DMS153 (cell line): ENCODE results near the gene FAM25C.
"Not testable (repeated sequence)": the region's sequence is repeated elsewhere in the genome, so short reads cannot be mapped to it uniquely, and the experiment has no call there.

Experiments
- DNase-seq: peaks from one replicate; lab custom pipeline; 2025; lab: John Stamatoyannopoulos, UW

FAM25C gene

DNA sequence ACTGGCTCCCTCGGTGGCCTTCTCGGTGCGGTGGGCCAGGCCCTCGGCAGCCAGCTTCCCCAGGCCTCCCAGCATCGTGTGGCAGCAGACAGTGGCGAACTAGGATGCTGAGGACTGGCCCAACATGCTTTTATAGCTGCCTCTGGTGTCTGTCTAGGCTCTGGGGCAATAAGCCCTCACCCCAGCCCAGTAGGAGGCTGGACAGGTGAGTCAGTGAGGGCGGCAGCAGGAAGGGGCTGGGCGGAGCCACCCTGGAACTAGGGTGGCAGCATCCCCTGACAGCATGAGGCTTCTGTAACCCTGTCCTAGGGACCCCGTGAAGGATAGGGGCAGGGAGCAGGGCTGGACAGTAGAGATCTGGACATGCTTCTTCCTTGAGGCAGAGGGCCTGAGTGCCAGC is at the start of gene FAM25C:
TSS of gene FAM25C (minus strand) at position 101 of the 400 bp plus-strand sequence. CDS start at position 75, 26 bp downstream.
- not testable (repeated sequence) for DNase-seq

DNA sequence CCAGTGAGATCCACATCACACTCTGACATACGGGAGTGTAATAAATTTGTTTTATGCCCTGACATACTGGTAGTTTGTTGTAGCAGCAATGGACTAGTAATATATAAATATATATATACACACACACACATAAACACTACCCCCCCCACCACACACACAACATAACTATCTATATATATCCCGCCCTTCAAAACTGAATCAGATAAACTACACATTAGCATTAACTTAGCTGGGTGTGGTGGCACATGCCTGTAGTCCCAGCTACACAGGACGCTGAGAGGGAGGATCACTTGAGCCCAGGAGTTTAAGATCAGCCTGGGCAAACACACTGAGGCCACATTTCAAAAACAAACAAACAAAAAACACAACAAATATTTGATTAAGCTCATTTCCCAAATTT is 45.0 kb upstream of the FAM25C start:
- not testable (repeated sequence) for DNase-seq

DNA sequence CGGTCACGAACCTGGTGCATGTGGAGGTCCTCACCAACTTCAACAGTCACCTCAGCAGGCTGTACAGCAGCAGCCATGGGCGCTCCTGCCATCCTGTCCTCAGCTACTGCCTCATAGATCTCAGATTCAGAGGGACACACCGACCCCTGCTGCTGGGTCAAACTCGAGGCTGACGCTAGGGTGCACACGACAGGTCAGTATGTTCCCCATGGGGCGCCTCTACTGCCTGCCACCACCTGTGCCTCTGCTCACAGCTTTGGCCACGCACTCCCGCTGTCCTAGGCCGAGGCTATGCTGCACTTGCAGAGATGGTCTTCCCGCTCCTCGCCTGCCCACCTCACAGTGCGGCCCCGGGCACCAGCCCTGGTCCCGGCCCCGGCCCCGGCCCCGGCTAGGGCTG is 31.8 kb upstream of the FAM25C start:
- DNase-seq = not testable (repeated sequence)

DNA sequence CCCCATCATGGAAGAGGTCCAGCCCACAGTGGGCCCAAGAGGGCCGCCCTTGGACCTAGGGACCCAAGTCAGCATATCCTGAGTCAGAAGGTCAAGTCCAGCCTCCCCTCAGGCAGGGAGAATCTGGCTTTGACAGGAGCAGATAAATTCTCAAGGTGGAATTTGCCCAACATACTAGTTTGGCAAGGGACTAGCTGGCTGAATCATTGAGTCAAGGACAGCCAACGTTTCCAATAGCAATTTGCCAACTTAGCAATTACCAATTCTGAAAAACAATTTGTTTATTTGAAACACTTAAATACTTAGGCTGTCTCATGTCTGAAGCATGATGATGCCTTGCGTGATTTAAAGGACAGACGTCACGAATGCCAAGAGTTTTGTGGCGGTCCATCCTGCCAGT is 2.7 kb upstream of the FAM25C start:
- not testable (repeated sequence) for DNase-seq

DNA sequence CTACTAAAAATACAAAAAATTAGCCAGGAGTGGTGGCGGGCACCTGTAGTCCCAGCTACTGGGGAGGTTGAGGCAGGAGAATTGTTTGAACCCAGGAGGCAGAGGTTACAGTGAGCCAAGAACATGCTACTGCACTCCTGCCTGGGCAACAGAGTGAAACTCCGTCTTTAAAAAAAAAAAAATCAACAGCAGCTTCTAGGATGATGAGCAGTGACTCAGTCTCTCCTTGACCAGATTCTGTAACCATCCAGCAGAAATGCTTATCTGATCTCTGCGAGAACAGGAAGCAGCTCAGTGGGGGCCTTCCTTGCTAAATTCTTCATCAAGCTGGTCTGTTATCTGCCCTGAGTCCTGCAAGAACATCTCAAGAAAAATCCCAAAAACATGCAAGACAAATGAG is 5.5 kb downstream of the FAM25C start:
- not testable (repeated sequence) for DNase-seq

DNA sequence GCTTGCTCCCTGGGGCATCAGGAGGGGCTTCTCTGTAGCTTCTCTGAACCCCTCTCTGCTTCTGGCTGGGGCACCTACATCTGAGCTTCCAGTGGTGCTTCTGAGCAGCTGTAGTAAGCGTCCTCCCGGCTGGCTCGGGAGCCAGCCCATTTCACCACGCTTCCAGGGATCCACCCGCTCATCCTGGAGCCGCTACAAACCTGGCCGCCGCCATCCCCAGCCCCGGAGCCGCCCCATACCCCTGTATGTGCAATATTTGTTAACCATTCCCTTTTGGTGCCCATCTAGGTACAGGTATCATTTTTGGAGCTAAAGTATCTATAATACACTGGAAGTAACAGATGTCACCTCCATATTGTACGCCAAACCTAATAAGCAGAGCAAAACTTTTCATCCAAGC is 7.0 kb downstream of the FAM25C start:
- not testable (repeated sequence) for DNase-seq

DNA sequence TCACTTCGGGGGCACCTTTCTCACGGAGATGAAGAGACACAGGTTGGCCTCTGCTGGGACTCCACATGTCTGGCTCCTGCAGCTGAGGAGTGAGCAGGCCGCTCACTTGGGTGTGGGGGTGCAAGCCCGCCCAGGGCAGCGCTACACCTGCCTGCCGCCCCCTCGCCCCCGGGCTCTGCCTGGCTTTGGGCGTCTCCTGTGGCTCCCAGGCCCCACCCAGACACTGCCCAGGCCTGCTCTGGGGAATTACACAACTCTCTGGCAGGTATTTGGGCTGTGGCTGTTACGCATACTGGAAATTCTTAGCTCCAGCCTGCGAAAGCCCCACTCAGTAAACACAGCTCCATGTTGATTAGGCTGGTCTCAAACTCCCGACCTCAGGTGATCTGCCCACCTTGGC is 7.9 kb downstream of the FAM25C start:
- not testable (repeated sequence) for DNase-seq

DNA sequence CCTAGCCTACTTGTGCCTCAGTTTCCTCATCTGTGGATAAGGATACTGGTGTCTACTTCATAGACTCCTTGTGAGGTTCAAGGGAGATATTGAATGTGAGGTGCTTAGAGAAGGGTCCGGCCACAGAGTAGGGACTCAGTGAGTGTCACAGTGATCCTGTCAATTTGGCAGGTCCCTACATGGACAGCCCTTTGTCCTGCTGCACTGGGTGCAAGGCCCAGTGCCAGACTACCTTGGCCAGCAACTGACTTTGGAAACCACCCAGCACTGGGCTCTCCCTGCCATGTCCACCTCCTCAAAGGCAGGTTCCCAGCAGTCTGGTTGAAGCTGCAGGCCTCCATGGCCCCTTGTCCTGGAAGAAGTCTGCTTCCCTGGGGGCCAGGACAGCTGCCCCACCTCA is 9.5 kb downstream of the FAM25C start:
- not testable (repeated sequence) for DNase-seq

DNA sequence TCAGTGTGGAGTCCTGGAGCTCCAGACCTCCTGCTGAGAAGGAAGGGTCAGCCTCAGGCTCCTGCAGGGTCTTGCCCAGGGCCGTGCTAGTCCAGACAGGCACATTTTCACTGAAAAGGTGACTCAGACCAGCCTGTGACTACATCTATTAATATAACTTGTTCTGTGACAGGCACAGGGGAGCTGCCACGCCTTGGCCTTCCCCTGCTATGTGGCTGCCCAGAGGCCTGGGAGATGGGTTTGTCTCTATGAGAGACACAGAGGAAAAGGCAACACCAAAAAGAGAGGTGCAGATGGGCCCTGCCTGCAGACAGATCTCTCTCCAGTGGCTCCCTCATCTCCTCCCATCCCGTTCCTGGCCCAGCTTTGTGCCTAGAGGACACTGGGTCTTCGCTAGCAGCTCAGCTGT is 10.0 kb downstream of the FAM25C start:
- not testable (repeated sequence) for DNase-seq

DNA sequence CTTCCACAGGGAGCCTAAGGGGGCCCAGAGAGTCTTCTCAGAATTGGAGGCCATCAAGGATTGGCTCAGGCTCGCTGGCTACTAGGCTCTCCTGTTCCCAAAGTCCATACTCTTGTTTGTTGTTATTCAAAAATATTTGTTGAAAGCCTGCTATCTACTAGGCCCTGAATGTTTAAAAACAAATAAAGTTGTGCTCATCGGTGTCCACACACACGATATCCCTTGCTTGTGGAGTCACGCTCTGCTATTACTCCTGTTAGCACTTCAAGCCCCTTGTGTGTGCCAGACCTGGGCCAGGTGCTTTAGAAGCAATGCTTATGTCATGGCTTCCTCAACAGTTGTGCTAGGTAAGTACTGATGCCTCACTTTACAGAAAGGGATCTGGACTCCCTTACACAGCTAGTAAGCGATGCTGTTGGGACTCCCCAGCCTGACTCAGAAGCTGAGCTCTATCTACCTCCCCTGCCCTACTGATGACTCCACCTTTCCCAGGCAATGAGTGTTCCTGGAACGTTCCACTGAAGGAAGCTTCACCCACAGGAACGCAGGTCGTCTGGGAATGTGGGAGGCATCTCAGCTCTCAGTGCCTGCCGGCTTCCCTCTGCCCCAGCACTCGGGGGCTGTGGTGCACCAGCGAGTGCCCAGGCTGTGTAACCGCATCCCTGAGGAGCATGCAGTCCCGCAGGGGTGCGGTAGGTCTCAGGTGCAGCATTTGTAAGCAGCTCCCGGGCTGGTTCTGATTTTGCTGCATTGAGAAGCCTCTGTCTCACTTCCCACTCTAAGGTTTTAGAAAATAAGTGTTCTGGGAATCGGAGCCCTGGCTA is 10.7 kb downstream of the FAM25C start:
- DNase-seq = not testable (repeated sequence)

DNA sequence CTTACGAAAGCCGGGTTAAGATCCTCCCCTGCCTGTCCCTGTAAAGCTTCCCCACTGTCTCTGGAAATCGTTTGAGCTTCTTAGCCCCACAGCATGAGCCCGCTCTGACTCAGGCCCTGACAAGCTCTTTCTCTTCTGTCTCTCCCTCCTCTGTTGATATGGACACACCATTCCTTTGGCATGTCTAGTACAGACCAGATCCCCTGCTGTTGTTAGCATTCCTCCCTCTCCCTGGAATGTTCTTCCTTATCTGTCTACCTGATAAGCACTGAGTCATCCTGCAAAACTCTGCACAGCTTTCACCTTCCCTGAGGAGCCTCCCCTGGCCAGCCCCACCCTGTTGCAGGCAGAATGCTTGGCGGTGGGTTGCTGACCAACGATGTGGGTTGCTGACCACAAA is 11.6 kb downstream of the FAM25C start:
- not testable (repeated sequence) for DNase-seq

DNA sequence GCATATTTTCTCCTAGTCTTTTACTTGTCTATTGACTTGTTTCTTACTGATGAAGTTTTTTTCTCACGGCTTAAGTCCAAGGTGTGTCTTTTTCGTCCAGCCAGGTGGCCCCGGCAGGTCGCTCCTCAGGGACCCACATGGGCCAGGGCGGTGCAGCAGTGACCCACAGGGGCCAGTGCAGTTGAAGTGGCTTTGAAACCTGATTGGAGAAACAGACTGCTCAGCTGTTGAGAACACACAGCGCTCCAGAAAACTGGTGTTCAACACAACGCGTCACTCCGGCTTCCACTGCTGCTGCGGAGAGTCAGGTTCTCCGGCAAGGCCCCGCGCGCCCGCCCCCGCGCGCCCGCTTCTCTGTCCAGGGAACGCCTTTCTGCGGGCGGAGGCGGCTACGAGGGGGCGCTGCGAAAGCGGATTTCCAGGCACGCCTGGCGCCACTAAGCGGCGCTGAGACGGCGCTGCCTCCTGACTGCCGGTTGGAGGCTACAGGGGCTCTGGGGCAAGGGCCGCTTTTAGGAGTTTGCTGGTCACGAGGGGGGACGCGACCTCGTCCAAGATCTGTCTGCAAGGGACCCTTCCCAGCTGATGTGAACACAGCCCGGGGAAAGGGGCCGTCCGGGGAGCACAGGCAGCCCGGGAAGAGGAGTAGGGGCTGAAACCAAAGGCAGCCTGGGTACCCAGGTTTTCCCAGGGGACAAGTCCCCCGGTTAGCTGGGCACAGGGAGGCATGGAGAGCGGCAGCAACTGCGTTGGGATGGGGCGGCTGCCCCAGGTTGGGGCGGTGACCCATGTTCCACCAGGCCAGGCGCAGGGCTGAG is 13.0 kb downstream of the FAM25C start:
- DNase-seq = not testable (repeated sequence)

DNA sequence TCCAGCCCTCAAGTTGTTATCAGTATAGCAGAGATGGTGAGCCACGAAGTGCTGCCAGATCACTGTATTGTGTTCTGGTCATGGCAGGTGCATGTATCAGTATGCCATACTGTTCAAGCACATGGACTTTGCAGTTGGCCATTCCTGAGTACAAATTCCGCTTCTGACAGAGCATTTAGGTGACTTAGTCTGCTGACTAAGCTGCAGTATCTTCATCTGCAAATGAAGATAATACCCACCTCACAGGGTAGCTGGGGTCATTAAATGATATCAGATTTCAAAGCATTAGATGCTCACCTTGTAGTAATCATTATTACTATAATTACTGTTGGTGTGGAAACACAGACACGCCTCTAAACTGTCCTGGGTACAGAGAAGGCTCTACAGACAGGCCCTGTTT is 24.2 kb downstream of the FAM25C start:
- not testable (repeated sequence) for DNase-seq

DNA sequence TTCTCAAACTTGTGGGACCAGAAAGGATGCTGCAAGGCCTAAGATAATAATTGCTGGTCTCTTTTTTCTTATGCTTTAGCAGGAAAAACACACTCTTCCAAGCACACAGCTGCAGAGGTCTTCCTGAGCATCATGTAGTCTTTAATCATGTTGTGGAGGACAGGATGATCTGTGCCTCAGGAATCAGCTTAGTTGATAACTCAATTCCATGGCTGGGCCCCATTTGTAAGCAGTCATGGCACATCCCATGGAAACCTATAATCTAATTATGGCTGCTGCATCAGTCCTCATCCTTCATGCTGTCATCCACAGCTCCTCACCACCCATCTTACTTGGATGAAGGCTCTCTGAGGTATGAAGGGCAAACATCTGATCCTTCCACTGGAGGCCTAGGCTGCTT is 26.5 kb downstream of the FAM25C start:
- not testable (repeated sequence) for DNase-seq

DNA sequence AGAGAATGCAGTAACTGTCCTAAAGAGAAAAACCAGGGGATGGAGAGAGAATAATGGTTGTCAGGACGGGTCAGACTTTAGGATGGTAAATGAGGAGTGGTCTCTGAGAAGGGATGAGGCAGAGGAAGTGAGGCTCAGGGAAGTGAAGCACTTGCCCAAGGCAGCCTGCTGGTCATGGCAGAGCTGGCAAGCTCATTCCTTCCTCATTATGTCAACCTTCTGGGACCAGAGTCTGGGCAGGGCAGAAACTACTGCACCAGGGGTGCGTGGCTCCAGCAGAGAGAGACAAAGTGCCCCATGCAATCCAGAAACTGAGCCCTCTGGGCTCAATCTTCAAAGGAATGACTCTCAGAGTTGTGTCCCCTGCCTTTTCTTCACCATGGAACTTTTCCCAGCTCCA is 27.5 kb downstream of the FAM25C start:
- DNase-seq = not testable (repeated sequence)

DNA sequence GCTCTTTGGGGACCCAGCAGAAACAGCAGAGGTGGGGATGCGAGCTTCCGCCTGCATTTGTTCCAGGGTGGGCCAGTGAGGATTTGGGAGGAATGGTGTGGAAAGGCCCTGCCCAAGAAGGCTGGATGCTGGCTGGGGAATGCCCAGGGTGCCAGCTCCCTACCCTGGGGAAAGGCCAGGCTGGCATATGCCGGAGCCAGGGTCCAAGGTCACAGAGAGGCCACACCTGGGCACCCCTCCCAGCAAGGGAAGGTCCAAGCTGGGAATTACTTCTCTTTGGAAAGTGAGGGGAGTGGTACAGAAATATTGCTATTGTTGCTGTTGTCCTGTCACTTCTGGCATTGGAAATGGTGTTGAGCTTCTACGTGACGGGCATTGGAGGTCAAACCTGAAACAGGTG is 28.0 kb downstream of the FAM25C start:
- DNase-seq = not testable (repeated sequence)

DNA sequence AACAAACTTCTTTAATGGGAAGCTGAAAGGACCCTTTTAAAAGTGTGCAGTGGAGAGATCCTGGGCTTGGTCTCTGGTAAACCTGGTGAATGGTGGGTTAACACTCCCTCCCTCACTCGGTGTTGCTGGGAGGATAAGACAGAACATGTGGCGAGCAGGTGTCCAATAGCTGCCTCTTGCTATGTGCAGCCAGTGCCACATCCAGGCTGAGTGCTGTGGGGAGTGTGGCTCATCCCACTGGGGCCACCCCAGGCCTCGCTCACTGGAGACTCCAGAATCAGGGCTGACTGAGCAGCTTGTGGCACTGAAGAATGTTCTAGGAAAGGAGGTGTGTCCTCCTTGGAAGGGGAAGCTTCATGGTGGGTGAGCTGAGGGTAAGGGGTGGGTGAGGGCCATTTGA is 29.5 kb downstream of the FAM25C start:
- not testable (repeated sequence) for DNase-seq

DNA sequence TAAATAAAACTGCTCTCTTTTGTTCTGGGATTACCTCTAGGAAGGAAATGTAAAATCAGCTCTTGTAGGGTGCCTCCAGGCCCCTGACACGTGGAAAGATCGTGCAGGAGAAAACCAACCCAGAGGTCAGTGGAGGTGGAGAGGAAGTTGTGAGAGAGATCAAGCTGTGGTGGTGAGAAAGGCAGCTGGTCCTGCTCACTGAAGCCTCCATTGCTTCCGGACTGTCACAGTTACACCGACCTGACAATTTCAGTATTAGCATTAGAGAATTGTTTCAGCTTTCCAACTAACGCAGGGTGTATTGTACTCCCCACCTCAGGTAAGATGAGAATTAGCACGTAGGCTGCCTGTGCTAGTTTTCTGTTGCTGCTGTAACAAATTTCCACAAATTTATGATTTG is 30.6 kb downstream of the FAM25C start:
- not testable (repeated sequence) for DNase-seq

DNA sequence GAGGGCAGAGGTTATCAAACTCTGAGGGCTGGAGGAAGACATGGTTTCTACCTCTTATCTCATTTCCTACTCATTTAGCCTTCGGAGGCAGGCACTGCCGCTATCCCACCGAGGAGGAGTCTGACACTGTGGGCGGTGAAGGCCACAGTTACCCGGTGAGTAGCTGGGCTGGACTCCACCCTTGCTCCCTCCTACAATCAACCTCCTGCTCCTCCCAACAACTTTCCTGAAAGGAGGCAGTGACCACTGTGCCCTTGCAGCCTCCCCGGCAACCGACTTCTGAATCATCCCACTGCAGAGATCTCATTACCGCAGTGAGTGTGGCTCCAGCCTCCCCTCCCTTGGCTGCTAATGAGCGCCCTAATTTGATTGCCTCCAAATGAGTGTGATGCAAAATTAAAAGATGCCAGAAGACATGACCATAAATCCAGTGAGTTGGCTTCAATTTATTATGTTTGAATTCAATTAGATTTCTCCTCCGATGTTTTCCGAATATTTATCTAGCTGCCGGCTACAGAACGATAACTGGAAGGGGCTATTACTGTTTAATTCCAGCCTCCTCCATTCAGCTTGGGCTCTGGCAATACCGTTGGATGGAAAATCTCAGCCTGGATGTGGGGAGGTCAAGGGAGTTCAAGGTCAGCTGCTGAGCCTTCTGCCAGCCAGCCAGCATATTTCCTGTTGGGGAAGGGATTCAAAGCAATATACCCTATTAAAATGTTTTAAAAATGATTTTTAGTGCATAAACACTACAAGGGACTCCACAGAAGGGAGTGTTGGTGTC is 35.1 kb downstream of the FAM25C start:
- DNase-seq = not testable (repeated sequence)

DNA sequence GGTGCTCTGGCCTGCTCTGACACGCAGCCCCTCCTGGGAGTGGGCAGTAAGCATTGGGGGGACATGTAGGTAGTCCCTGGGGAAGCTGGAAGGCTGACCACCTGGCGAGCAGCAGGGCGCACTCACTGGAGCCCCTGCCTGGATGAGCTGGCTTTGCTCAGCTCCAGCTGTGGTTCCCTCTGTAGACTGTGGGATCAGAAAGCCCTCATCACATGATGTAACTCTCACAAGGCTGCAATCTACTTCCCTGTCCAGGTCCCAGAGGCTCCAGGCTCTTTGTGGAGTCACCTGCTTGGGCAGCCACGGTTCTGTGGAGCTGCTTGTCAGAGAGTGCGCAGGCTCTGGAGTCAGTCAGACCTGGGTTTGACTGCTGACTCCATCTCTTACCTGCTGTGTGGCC is 36.8 kb downstream of the FAM25C start:
- not testable (repeated sequence) for DNase-seq

DNA sequence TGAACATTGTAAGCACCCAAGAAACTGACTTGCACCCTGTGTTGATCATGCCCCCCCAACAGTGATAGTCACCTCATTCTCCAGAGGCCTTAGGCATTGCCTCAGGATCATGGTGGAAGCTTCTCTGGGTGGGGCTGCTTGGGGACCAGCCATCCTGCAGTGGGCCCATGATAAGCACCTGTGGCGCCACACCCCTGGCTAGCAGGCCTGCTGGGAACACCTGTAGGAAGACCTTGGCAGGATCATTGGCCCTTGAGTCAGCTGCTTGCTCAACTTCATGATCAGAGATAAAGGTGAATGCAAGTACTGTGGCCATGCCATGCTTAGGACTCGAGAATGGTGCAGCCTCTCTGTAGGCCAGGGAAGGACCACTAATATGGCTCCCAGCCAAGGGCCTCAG is 38.9 kb downstream of the FAM25C start:
- not testable (repeated sequence) for DNase-seq

DNA sequence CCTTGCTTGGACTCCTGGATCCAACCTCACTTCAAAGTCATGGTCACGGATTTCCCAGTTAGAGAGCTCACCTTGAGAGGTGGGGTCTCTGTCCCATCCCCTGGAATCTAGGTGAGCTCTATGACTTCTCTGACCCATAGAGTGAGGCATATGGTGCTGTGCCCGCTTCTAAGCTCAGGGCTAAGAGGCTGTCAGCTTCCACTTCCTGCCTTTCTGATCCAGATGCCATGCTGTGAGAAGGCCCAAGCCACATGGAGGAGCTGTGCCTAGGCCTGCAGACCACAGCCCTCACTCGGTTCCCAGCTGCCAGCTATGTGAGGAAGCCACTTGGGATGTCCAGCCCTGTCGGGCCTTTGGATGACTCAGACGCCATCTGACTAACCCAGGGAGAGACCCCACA is 39.9 kb downstream of the FAM25C start:
- DNase-seq = not testable (repeated sequence)
